ENCODE data around the gene COG2.
"Not testable (repeated sequence)": the region's sequence is repeated elsewhere in the genome, so short reads cannot be mapped to it uniquely, and the experiment has no call there.

Gene COG2

DNA sequence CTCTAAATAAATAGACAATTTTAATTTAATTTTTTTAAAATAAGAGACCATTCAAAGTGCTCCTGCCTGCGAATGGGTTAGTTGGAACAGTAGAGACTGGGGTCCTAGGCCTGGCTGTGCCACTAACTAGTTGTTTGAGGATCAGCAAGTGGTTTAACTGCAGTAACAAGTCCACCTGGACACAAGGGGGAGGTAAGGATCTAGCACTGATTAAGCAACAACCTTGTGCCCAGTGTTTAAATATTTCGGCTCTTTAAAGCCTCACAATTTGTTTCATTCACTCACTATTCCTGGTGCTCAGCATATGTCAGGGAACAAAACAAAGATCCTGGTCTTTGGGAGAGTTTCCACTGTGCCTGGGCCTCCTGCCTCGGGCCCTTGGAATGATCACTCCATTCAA, 73.2 kb downstream of the COG2 start:
- no peak for DNase-seq
- TF ChIP-seq POLR2A (IDR thresholded peaks at IDR 0.05; ENCODE audit: low read length) (no peak), GATA1 (IDR thresholded peaks at IDR 0.05; ENCODE audit: low read depth, low read length) (no peak)

- DNase-seq = not testable (repeated sequence)
Measured at GRCh38 chr1:230716453-230716852, 74.2 kb downstream of the COG2 start.

DNA sequence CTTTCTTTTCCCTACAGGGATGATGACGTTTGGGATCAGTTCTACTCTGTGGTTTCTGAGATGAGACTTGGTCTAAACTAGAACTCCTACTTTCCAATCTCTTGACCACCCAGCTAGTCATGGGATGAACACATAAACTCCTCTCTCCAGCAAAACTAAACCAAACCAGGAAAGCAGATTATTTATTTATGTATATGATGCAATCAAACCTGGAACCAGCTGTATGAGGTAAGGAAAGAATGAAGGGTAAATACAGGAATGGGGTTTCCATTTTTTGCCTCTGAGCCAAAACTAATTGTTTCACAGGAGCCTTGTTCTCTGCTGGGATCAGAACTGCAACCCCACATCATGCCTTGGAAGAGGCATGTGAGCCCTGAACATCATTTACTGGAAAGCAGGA, 75.0 kb downstream of the COG2 start:
- DNase-seq = no peak

DNA sequence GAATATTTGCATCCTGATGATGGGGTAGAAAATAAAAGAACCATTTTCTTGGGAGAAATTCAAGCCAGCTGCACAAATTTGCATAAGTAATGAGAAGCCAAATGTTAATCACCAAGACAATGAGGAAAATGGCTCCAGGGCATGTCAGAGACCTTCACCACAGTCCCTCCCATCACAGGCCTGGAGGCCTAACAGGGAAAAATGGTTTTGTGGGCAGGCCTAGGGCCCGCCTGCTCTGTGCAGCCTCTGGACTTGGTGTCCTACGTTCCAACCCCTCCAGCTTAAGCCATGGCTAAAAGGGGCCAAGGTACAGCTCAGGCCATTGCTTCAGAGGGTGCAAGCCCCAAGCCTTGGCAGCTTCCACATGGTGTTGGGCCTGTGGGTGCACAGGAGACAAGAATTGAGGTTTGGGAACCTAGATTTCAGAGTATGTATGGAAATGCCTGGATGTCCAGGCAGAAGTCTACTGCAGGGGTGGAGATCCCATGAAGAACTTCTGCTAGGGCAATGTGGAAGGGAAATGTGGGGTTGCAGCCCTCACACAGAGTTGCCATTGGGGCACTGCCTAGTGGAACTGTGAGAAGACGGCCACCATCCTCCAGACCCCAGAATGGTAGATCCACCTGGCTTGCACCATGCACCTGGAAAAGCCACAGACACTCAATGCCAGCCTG, 79.7 kb downstream of the COG2 start:
- not testable (repeated sequence) for DNase-seq

More for the DNA sequence above, 75.0 kb downstream of the COG2 start:
- TF ChIP-seq POLR2A (IDR thresholded peaks at IDR 0.05; ENCODE audit: low read length) (no peak), GATA1 (IDR thresholded peaks at IDR 0.05; ENCODE audit: low read depth, low read length) (no peak)

DNA sequence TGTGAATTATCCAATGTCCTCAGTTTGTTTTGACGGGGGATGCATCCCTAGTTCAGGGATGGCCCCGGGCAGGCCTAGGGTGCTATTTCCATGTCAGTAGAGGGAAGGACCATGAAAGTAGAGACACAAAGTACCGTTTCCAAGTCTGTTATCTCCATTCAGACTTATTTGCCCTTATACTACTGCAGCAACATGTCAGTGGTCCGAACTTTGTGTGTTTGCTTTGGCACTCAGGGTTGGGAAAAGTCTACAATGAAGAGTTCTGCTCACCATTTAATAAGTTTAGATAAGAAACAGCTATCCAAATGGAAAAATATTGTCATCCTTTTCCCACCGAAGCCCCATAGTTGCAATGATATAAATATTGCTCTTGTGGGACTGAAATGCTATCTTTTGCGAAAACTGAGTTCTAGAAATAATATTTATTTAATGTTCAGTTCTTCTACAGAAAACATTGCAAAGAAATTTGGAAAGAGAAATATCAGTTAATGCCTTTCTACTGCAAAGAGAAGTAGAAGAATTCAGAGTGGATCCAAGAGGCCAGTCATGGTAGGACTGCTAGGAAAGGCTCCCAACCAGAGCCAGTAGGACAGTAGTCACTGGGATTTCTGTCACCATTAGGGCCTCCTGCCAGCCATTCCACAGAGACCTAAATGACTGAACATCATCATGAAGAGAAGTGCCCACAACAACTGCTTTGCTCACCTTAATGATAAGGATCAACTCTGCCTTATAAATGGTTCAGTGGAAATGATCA, 83.2 kb downstream of the COG2 start:
- TF ChIP-seq GATA1 (IDR thresholded peaks at IDR 0.05; ENCODE audit: low read depth, low read length) = no peak
- TF ChIP-seq POLR2A (IDR thresholded peaks at IDR 0.05; ENCODE audit: low read length) = no peak
- DNase-seq = no peak

- TF ChIP-seq POLR2A (IDR thresholded peaks at IDR 0.05; ENCODE audit: low read length) (no peak), GATA1 (IDR thresholded peaks at IDR 0.05; ENCODE audit: low read depth, low read length) (no peak)
- DNase-seq = no peak
Measured at GRCh38 chr1:230728710-230729392, 86.6 kb downstream of the COG2 start.

DNA sequence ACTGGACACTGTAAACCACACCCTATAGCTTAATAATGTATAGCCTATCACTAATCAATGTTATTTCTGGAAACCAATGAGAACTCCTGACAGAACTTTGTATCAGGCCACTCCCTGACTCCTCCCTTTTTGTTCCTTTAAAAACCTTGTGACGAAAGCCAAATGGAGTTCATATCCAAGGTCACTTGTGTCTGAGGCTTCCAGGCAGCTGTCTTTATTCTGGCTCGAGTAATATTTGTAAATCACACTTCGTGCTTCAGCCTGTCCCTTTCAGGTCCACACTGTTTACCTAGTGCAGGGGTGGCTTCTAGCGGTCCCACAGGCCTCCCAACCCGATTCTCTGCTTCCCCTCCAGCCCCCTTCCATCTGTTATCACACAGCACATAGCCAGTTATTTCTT, 88.7 kb downstream of the COG2 start:
- DNase-seq = no peak
- TF ChIP-seq GATA1 (IDR thresholded peaks at IDR 0.05; ENCODE audit: low read depth, low read length) (no peak), POLR2A (IDR thresholded peaks at IDR 0.05; ENCODE audit: low read length) (no peak)

DNA sequence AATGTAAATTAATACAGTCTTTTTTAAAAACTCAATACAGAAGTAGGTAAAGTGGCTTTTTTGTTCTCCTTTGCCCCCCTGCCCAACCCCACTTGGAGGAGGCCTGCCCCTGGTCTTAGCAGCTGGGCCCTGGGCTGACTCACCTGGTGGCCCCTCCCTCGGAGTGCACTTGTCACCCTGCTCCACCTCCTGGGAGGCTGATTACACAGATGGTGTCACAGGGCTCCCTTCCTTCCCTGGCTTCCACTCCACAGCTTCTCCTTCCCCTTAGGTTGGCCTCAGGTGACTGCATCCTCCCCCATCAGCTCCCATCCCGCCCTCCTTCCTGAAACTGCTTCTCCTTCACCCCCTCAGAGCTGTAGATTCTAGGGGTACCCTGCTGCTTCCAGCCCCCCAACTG, 93.2 kb downstream of the COG2 start:
- no peak for TF ChIP-seq POLR2A (IDR thresholded peaks at IDR 0.05; ENCODE audit: low read length)
- TF ChIP-seq GATA1 (IDR thresholded peaks at IDR 0.05; ENCODE audit: low read depth, low read length) = no peak
- DNase-seq = no peak

GRCh38 chr1:230737622-230738262, 95.5 kb downstream of the COG2 start:
- DNase-seq = no peak

DNA sequence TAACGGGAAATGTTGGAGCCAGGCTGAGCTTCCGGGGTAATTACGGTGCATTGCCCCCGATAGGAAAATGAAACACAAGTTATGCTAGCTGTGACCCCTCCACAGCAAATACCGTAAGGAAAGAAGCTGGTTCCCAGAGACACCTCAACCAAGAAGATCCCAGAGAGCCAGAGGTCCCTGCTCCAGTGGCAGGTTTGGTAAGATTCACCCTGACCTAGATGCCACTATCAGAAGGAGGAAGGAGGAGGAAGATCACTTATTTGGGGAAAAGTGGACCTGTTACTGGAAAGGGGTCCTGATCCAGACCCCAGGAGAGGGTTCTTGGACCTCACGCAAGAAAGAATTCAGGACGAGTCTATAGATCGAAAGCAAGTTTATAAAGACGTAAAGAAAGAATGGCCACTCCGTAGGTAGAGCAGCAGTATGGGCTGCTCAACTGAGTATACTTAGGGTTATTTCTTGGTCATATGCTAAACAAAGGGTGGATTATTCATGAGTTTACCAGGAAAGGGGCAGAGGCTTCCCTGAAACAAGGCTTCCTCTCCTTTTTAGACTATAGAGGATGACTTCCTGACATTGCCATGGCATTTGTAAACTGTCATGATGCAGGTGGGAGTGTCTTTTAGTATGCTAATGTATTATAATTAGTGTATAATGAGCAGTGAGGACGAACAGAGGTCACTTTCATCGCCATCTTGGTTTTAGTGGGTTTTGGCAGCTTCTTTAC, 97.4 kb downstream of the COG2 start:
- TF ChIP-seq GATA1 (IDR thresholded peaks at IDR 0.05; ENCODE audit: low read depth, low read length) (no peak), POLR2A (IDR thresholded peaks at IDR 0.05; ENCODE audit: low read length) (no peak)
- DNase-seq = no peak

More at GRCh38 chr1:230737622-230738262, 95.5 kb downstream of the COG2 start:
- TF ChIP-seq GATA1 (IDR thresholded peaks at IDR 0.05; ENCODE audit: low read depth, low read length) = no peak
- no peak for TF ChIP-seq POLR2A (IDR thresholded peaks at IDR 0.05; ENCODE audit: low read length)

All from erythroblast (primary cell).